Stimulated activated CD4-positive, alpha-beta T cell treated with anti-CD3 and anti-CD28 coated beads, Interleukin-1b, Interleukin-23, amount 100 ng/mL, for 24 hours (primary cell): ENCODE results near the gene KCNK10.
"Not testable (repeated sequence)": the region's sequence is repeated elsewhere in the genome, so short reads cannot be mapped to it uniquely, and the experiment has no call there.

Experiments used
- DNase-seq, 4 experiments: peaks; one replicate each; pipeline ENCODE4 v3.0.0-alpha.2; 2020; ENCODE audit warnings: low read depth in 4 of 4, low spot score in 1 of 4

KCNK10 gene

DNA sequence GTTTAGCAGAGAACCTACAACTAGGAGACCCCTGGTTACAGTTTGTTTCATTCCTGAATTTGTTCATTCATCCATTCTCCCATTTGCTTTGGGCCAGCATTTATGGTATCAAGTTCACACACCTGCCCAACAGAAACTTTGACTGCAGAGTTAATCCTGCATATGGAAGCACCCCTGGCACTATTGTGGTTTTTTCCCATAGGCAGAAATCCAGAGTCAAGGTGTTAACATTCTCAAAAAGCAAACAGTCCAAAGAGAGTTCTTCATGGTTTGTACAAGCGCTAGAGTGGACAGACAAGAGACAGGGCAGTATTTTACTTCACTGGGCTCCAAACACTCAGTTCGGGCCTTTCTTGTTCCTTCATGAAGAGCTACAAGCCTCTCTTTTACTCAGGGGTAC lies 51.9 kb downstream of the KCNK10 start:
- DNase-seq = no peak

DNA sequence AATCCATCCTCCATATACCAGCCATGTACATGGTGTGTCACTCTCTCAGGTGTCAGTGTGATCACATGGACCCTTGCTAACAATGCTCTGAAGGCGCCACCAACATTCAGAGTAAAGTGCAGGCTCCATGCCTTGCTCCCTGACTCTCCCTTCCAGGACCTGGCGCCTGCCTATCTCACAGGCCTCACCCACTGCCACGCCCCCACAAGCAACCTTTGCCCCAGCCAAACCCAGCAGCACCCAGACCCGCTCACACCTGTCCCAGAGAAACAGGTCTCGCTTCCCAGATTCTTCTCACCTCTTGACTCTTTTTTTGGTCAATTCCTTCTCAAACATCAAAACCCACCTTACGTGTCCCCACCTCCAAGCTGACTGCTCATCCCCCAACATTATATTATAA lies 52.3 kb downstream of the KCNK10 start:
- DNase-seq = no peak

DNA sequence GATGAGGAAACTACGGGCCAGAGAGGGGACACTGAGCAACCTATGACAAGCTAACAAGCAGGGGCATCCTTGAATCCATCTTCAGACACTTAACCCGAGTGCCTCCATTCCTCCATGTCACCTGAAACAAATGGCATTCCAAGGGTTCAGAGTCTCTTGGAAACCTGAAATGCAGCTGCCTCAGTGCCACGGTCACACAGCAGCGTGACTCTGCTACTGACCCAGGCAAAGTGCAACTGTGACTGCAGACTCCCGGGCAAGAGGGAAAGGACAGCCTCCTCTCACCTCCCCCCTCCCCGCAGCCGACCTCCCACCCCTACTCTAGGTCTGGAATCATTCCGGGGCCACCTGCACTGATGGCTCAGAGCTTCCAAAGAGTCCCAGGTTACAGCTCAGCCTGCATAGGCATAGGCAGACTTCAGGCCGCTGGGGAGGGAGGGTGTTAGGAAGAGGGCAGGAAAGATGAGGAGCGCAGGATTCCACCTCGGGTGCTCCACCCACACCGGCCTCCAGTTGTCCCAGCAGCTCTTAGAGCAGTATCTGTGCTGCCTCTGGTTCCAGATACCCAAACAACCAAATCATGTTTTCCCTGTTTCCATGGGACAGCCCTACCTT lies 53.2 kb downstream of the KCNK10 start:
- no peak for DNase-seq

- DNase-seq = no peak
Measured at GRCh38 chr14:88266474-88266873, 56.6 kb downstream of the KCNK10 start.

DNA sequence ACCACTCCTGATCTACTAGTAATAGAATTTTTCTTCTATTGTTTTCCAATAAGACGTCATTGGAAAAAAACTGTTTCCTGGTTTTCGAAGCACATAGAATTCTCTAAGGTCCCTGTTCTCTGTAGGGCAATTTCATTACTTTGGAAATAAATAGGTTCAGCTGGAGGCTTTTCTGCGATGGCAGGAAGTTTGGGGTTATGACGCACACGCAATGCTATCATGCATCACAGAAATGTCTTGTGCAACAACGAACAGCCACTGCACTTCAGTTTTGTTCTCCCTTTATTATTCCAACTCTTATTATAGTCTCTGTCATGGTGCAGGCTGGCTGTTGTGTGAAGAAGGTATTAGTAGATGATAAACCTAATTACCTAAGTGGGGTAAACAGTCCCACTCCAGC lies 59.0 kb downstream of the KCNK10 start:
- no peak for DNase-seq

DNA sequence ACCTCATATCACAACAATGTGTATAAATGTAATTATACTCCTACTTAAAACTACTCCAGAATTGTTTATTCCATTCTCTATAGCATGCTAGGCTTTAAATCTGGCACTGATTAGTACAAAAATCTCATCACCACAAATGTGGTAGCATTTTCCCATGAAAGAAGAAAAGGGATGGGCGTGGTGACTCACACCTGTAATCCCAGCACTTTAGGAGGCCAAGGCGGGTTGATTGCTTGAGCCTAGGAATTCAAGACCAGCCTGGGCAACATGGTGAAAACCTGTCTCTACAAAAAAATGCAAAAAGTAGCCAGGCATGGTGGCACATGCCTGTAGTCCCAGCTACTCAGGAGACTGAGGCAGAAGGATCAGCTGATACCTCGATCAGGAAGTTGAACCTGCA lies 61.8 kb downstream of the KCNK10 start:
- DNase-seq = not testable (repeated sequence)

- DNase-seq = no peak
Measured at GRCh38 chr14:88258021-88258420, 65.0 kb downstream of the KCNK10 start.

DNA sequence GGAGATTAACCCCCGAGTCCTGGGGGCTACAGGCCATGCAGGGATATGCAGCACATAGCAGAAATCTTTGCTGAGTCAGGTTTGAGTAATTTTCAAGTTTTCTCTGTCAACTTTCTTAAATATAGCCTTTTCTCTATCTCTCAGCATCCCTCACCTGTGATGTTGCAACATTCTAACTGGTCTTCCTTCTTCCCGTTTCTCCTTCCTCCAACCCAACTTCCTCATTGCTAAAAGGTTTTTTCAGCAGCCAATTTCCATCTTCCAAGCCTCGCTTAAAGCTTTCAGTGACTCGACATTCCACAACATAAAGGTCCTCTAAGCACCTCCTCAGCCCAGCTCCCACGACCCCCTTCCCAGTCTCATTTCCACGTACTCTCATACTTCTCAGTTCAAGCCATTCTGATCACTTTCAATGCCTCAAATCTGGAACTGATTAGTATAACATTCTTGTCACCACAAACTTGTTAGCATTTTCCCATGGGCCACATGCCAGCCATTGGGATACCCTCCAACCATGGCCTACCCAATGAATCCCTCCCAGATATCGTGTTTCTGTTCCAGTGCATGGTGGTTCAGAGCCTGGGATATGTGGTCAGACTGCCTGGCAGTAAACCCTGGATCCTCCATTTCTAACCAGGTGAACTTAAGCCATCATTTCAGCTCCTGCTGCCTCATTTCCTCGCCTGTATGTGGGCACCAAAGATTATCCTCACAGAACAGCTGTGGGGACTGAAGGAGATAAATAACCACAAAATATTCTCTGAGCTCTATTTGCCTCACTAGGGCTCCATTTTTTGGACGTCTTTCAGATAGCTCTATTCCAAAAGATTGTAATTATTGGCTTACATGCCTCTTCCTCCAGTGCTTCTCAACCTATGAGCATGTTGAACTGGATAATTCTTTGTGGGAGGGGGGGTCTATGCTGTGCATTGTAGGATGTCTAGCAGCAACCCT lies 65.8 kb downstream of the KCNK10 start:
- no peak for DNase-seq

- no peak for DNase-seq
Measured at GRCh38 chr14:88255798-88256197, 67.3 kb downstream of the KCNK10 start.

GRCh38 chr14:88255196-88255595 lies 67.9 kb downstream of the KCNK10 start:
- no peak for DNase-seq

- DNase-seq = no peak
Measured at GRCh38 chr14:88252498-88252897, 70.6 kb downstream of the KCNK10 start.

GRCh38 chr14:88251650-88252049 lies 71.4 kb downstream of the KCNK10 start:
- DNase-seq = no peak

DNA sequence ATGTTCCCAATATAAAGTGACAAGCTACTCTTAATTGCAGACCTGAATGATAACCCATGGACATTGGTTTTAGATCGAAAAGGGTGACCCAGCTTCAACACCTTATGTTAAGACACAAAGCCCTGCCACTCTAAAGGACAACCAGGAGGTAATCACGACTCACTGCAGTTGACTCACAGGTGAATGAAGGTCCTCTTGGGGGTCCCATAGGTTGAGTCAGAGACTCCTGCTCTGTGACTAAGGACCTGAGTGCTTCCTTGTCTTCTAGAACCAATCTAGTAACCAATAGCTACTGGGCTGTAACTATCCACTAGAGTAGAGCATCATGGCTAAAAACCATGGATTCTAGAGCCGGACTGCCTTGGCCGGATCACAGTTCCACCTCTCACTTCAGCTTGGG lies 73.8 kb downstream of the KCNK10 start:
- no peak for DNase-seq

GRCh38 chr14:88248606-88249005 lies 74.5 kb downstream of the KCNK10 start:
- DNase-seq = no peak

- DNase-seq = no peak
Measured at GRCh38 chr14:88247228-88247627, 75.8 kb downstream of the KCNK10 start.

GRCh38 chr14:88245321-88245720 lies 77.7 kb downstream of the KCNK10 start:
- DNase-seq = no peak

- DNase-seq = no peak
Measured at GRCh38 chr14:88243946-88244345, 79.1 kb downstream of the KCNK10 start.

DNA sequence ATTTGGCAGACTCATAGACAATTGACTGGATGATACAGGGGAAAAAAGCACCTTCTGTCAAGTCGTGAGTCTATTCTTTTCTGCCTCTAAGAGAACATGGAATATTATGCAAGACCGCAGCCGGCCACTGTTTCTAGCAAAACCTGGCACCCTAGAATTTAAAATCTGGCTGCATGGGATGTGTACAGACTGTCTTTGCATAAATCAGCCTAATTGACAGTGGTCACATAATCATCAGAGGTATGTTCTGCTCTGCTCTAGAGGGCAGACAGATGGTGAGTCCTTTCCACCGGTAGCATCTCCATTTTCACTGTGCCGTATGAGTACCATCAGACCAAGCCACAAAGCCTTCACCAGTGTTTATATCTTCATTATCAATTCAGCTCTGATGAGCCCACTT lies 80.6 kb downstream of the KCNK10 start:
- no peak for DNase-seq

- DNase-seq = no peak
Measured at GRCh38 chr14:88241810-88242209, 81.3 kb downstream of the KCNK10 start.

GRCh38 chr14:88234442-88234841 lies 88.6 kb downstream of the KCNK10 start:
- no peak for DNase-seq

DNA sequence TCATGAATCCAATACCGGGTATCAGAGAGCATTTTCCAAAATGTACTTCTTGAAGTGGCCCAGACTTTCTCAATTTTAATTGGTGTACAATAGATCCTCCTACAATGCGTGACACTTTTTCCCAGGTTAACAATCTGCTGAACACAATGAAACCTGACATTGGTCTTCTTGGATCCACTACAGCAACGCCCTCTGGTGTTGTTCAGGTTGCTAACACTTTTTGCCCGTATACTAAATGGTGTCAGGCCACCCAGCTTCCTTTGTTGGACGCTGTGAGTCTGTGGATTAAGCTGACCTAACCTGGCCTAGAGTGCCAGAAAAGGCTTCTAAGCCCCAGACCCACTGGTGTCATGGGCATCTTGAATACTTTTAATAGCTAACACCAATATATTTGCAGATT lies 89.2 kb downstream of the KCNK10 start:
- no peak for DNase-seq

DNA sequence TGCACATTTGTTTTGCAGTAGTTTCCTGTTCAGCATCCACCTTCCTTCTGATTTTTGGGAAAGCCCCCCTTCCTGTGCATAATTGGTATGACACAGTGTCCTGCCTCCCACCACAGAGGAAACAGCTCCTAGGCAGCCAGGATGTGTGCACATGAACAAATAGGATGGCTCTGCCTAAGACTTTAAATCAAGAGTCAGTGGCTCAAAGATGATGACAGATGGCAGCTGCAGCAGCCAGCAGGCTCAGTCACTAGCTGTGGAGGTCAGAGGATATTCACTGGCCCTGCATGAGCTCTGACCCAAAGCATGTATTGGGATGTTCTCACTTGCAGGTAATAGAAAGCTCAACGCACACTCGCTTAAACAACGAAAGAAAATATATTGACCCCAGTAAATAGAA lies 90.3 kb downstream of the KCNK10 start:
- no peak for DNase-seq

DNA sequence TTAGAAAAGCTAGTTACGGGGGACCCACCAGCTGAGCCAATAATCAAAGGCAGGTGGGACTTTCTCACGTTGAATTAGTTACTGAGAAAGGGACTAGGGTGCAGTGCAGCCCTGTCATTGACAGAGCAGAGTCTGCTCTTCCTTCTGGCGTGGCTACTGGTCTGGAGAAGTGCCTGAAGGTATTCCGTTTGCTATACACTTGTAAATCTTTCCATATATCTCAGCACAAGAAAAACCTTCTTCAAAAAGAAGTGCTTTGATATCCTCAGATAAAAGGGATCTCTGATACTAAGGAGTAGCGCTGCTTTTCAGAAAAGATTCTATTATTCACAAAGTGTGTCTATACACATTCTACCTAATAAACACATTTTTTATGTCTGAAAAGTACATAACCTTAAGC lies 91.5 kb downstream of the KCNK10 start:
- DNase-seq = no peak
